ENCODE results near the gene COPS2. TPM values are rescaled to one million over a fixed set of nuclear protein-coding genes. Genes with fewer than 3 reads are reported as not detected.

The COPS2 gene
- total RNA-seq, 1 experiment from 2014 or later: 80.9 TPM

DNA sequence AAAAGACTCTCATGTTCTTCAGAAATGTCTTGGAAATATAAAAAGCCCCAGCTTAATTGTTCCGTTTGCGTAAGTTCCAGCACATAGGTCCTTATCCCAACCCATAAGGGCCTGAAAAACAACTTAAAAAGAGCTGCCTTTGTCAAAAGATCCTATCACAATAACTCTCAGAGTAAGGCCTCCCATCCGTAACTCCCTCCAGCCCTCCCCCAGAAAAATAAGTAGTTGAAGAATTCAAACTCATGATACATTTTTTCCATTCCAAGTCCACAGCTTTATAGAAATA is 71.2 kb downstream of the COPS2 start:
- TF ChIP-seq, protein P1, sequence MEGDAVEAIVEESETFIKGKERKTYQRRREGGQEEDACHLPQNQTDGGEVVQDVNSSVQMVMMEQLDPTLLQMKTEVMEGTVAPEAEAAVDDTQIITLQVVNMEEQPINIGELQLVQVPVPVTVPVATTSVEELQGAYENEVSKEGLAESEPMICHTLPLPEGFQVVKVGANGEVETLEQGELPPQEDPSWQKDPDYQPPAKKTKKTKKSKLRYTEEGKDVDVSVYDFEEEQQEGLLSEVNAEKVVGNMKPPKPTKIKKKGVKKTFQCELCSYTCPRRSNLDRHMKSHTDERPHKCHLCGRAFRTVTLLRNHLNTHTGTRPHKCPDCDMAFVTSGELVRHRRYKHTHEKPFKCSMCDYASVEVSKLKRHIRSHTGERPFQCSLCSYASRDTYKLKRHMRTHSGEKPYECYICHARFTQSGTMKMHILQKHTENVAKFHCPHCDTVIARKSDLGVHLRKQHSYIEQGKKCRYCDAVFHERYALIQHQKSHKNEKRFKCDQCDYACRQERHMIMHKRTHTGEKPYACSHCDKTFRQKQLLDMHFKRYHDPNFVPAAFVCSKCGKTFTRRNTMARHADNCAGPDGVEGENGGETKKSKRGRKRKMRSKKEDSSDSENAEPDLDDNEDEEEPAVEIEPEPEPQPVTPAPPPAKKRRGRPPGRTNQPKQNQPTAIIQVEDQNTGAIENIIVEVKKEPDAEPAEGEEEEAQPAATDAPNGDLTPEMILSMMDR (IDR thresholded peaks at IDR 0.05; ENCODE audit: unreplicated experiment): no peak
- H3K36me3 Mint-ChIP-seq (ENCODE audit: insufficient read depth, unreplicated experiment): no peaks in the 10 kb centered on the region
- no peak for DNase-seq
- no peak overlapping the region for H3K4me3 Mint-ChIP-seq (ENCODE audit: low read depth, unreplicated experiment)
- H3K27ac Mint-ChIP-seq (ENCODE audit: unreplicated experiment): no peak overlapping the region
- CTCF ChIA-PET: no interaction called here
- BruUV-seq (replicated peaks): no TSS peak
- no peaks in the 10 kb centered on the region for H3K4me1 Mint-ChIP-seq (ENCODE audit: low read depth, unreplicated experiment)
- H3K9me3 Mint-ChIP-seq (ENCODE audit: low read depth, unreplicated experiment): no peaks in the 10 kb centered on the region
- intact Hi-C loops (cut with micrococcal nuclease; ENCODE audit: unreplicated experiment): no loop called here
- no peaks in the 10 kb centered on the region for H3K27me3 Mint-ChIP-seq (ENCODE audit: unreplicated experiment)

DNA sequence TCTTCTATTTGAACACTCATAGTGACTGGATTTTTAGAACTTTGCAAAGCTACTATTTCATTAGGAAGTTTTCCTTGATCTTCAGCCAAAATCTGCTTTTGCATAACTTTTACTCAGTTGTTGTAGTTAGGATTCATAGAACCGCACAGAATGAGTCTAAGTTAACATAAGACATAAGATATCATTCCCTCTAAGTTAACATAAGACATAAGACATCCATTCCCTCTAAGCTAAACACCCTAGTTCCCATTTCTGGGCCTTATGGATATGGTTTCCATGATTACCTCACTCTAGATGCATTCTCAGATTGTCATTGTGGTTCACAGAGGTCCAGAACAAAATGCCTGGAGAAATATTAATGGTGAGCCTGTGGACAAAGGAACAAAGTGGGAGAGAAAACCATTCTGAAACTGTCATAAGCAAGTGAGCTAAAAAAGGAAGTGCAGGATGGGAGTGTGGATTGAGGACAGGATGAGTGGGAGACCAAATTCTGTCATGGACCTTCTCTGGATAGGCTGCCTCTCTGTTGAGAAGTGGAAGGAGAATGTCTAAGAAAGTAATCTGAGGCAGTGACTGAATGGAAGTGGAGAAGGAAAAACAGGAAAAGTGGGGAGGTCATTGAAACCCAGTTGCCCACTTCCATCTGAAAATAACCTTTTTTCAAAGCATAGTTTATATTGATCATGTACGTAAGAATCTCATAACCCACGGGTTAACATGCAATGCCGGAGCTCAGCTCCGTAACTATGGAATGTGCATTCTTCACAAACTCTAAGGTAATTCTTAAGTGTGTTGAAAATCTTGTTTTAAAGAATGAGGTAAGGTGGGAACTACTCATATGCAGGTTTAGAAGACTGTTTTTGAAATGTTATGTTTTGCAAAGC is 71.8 kb downstream of the COPS2 start:
- Mint-ChIP-seq H3K4me1 (ENCODE audit: low read depth, unreplicated experiment) (no peaks in the 10 kb centered on the region), H3K27ac (ENCODE audit: unreplicated experiment) (no peak overlapping the region), H3K27me3 (ENCODE audit: unreplicated experiment) (no peaks in the 10 kb centered on the region), H3K9me3 (ENCODE audit: low read depth, unreplicated experiment) (no peaks in the 10 kb centered on the region), H3K36me3 (ENCODE audit: insufficient read depth, unreplicated experiment) (no peaks in the 10 kb centered on the region), H3K4me3 (ENCODE audit: low read depth, unreplicated experiment) (no peak overlapping the region)
- intact Hi-C loops (cut with micrococcal nuclease; ENCODE audit: unreplicated experiment): no loop called here
- BruUV-seq (replicated peaks): no TSS peak
- CTCF ChIA-PET: interaction anchor here (0.6 kb wide), 1 partner anchor 77 kb away, joined by 3 read pairs; no protein-coding TSS in a partner anchor
- no peak for DNase-seq
- TF ChIP-seq, protein P1 (IDR thresholded peaks at IDR 0.05; ENCODE audit: unreplicated experiment): no peak

DNA sequence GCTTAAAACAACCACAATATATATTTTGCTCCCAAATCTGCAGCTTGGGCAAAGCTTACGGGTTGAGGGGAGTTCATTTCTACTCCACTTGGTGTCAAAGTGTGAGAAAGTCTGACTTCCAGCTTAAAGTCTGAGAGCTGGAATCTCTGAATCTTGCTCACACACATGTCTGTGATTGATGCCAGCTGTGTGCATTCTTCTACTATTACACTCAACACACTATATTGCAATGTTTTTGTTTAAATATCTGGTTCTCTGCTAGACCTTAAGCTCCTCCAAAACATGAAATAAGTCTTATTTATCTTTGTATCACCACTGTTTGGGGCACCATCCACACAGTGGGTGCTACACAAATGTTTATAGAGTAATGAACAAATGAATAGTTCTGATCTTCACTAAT is 72.4 kb downstream of the COPS2 start:
- TF ChIP-seq, protein P1 (IDR thresholded peaks at IDR 0.05; ENCODE audit: unreplicated experiment): no peak
- Mint-ChIP-seq H3K27ac (ENCODE audit: unreplicated experiment) (no peak overlapping the region), H3K9me3 (ENCODE audit: low read depth, unreplicated experiment) (no peaks in the 10 kb centered on the region), H3K36me3 (ENCODE audit: insufficient read depth, unreplicated experiment) (no peaks in the 10 kb centered on the region), H3K4me1 (ENCODE audit: low read depth, unreplicated experiment) (no peaks in the 10 kb centered on the region), H3K4me3 (ENCODE audit: low read depth, unreplicated experiment) (no peak overlapping the region), H3K27me3 (ENCODE audit: unreplicated experiment) (no peaks in the 10 kb centered on the region)
- CTCF ChIA-PET: interaction anchor here (0.6 kb wide), 1 partner anchor 77 kb away, joined by 3 read pairs; no protein-coding TSS in a partner anchor
- intact Hi-C loops (cut with micrococcal nuclease; ENCODE audit: unreplicated experiment): no loop called here
- no peak for DNase-seq
- no TSS peak for BruUV-seq (replicated peaks)

DNA sequence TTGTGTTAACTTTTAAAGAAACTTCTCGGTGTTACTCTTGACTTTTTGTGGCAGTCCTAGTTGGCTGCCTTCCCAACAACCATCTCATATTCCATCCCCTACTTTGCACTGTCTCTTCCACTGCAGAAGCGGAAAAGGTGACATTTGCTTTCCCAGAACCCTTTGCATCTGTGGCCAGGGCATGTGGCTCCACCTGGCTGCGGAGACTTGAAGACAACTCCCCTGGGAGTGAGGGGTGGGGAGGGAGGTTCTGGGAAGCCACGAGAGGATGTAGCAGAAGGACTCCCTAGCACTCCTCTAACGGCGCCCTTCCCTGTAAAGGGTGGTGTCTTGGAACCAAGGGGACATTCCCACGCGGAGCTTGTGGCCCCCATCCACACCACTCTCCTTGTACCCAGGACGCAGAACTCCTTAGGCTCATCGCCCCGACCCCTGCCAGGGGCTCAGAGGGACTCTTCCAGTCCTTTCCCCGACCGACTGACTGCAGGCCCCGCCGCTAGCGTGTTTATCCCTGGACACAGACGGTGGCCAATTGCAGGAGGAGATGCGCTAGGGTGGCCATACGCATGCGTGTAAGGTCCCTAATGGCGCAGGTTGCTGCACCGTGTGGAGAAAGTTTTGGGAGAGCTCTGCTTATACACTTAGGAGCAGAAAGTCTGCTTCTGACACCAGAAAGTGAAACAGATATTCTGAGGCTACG is 75.9 kb downstream of the COPS2 start:
- CTCF ChIA-PET: no interaction called here
- no peaks in the 10 kb centered on the region for H3K9me3 Mint-ChIP-seq (ENCODE audit: low read depth, unreplicated experiment)

More for the DNA sequence above, 75.9 kb downstream of the COPS2 start:
- intact Hi-C loops (cut with micrococcal nuclease; ENCODE audit: unreplicated experiment): no loop called here
- H3K27me3 Mint-ChIP-seq (ENCODE audit: unreplicated experiment): no peaks in the 10 kb centered on the region
- H3K27ac Mint-ChIP-seq (ENCODE audit: unreplicated experiment): no peak overlapping the region
- TF ChIP-seq, protein P1 (IDR thresholded peaks at IDR 0.05; ENCODE audit: unreplicated experiment): no peak
- no peak for DNase-seq
- no peaks in the 10 kb centered on the region for H3K36me3 Mint-ChIP-seq (ENCODE audit: insufficient read depth, unreplicated experiment)
- no TSS peak for BruUV-seq (replicated peaks)
- H3K4me1 Mint-ChIP-seq (ENCODE audit: low read depth, unreplicated experiment): no peaks in the 10 kb centered on the region
- H3K4me3 Mint-ChIP-seq (ENCODE audit: low read depth, unreplicated experiment): no peak overlapping the region

Data from Calu3 (cell line).